ENCODE results near the gene UST.

GRCh38 chr6:148989585-148989984 is 242.8 kb downstream of the UST start:
- TF ChIP-seq, protein P1, sequence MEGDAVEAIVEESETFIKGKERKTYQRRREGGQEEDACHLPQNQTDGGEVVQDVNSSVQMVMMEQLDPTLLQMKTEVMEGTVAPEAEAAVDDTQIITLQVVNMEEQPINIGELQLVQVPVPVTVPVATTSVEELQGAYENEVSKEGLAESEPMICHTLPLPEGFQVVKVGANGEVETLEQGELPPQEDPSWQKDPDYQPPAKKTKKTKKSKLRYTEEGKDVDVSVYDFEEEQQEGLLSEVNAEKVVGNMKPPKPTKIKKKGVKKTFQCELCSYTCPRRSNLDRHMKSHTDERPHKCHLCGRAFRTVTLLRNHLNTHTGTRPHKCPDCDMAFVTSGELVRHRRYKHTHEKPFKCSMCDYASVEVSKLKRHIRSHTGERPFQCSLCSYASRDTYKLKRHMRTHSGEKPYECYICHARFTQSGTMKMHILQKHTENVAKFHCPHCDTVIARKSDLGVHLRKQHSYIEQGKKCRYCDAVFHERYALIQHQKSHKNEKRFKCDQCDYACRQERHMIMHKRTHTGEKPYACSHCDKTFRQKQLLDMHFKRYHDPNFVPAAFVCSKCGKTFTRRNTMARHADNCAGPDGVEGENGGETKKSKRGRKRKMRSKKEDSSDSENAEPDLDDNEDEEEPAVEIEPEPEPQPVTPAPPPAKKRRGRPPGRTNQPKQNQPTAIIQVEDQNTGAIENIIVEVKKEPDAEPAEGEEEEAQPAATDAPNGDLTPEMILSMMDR (conservative IDR thresholded peaks at IDR 0.05; ENCODE audit: low read length) = no peak
- TF ChIP-seq EZH2phosphoT487 (IDR thresholded peaks at IDR 0.05; ENCODE audit: borderline replicate concordance, low read depth, low read length) = no peak

Measured in OCI-LY7 (cell line).